GM20000 (cell line): ENCODE measurements around the gene FAM53A.
"Not testable (repeated sequence)": the region's sequence is repeated elsewhere in the genome, so short reads cannot be mapped to it uniquely, and the experiment has no call there.

ENCODE experiments used
- DNase-seq: peaks from one replicate; pipeline ENCODE4 v3.0.0; 2012; ENCODE audit warnings: low spot score
- CTCF ChIP-seq: IDR thresholded peaks from 2 replicates; pipeline ENCODE4 v1.5.1; 2012; ENCODE audit warnings: mild to moderate bottlenecking, control low read depth; ENCODE audit errors: extremely low read depth, missing control alignments

FAM53A gene

GRCh38 chr4:1609901-1610790 is 74.0 kb downstream of the FAM53A start:
- DNase-seq, result no peak
- no peak for TF ChIP-seq CTCF

GRCh38 chr4:1608821-1609500 is 75.2 kb downstream of the FAM53A start:
- DNase-seq, result no peak
- no peak for TF ChIP-seq CTCF

- no peak for TF ChIP-seq CTCF
- no peak for DNase-seq
Observed at GRCh38 chr4:1608196-1608820, 75.8 kb downstream of the FAM53A start.

GRCh38 chr4:1607436-1608195 is 76.5 kb downstream of the FAM53A start:
- DNase-seq, result not testable (repeated sequence)

GRCh38 chr4:1604706-1605205 is 79.4 kb downstream of the FAM53A start:
- no peak for TF ChIP-seq CTCF
- no peak for DNase-seq

- no peak for DNase-seq
- TF ChIP-seq CTCF, result no peak
Observed at GRCh38 chr4:1604181-1604705, 79.9 kb downstream of the FAM53A start.

- no peak for TF ChIP-seq CTCF
- DNase-seq, result no peak
Observed at GRCh38 chr4:1603413-1604135, 80.5 kb downstream of the FAM53A start.
